ENCODE data around the gene TJAP1. TPM values are rescaled to one million over a fixed set of nuclear protein-coding genes. Genes with fewer than 3 reads are reported as not detected.
A peak's percentile ranks its signal among the peaks of the same experiment; 100 is the strongest.

The TJAP1 gene
- total RNA-seq, 1 donor = 13.4 TPM

- TF ChIP-seq, protein P1, sequence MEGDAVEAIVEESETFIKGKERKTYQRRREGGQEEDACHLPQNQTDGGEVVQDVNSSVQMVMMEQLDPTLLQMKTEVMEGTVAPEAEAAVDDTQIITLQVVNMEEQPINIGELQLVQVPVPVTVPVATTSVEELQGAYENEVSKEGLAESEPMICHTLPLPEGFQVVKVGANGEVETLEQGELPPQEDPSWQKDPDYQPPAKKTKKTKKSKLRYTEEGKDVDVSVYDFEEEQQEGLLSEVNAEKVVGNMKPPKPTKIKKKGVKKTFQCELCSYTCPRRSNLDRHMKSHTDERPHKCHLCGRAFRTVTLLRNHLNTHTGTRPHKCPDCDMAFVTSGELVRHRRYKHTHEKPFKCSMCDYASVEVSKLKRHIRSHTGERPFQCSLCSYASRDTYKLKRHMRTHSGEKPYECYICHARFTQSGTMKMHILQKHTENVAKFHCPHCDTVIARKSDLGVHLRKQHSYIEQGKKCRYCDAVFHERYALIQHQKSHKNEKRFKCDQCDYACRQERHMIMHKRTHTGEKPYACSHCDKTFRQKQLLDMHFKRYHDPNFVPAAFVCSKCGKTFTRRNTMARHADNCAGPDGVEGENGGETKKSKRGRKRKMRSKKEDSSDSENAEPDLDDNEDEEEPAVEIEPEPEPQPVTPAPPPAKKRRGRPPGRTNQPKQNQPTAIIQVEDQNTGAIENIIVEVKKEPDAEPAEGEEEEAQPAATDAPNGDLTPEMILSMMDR (IDR thresholded peaks at IDR 0.05; ENCODE audit: insufficient read depth, low read depth, low read length) = no peak
- no peak overlapping the region for H3K4me3 ChIP-seq (ENCODE audit: low read depth, low read length)
- DNase-seq (ENCODE audit: low read depth) = no peak
Observed at GRCh38 chr6:43434001-43434840, 43.1 kb upstream of the TJAP1 start.

- no peak overlapping the region for H3K4me3 ChIP-seq (ENCODE audit: low read depth, low read length)
- DNase-seq (ENCODE audit: low read depth) = no peak
- TF ChIP-seq, protein P1 (IDR thresholded peaks at IDR 0.05; ENCODE audit: insufficient read depth, low read depth, low read length) = no peak
Observed at GRCh38 chr6:43434943-43435342, 42.4 kb upstream of the TJAP1 start.

GRCh38 chr6:43435682-43436437, 41.5 kb upstream of the TJAP1 start:
- no peak overlapping the region for H3K4me3 ChIP-seq (ENCODE audit: low read depth, low read length)
- TF ChIP-seq, protein P1 (IDR thresholded peaks at IDR 0.05; ENCODE audit: insufficient read depth, low read depth, low read length) = no peak
- DNase-seq (ENCODE audit: low read depth) = no peak

- TF ChIP-seq, protein P1 (IDR thresholded peaks at IDR 0.05; ENCODE audit: insufficient read depth, low read depth, low read length) = no peak
- DNase-seq (ENCODE audit: low read depth) = peak; percentile 80
- no peak overlapping the region for H3K4me3 ChIP-seq (ENCODE audit: low read depth, low read length)
Observed at GRCh38 chr6:43436577-43437282, 40.6 kb upstream of the TJAP1 start.

DNA sequence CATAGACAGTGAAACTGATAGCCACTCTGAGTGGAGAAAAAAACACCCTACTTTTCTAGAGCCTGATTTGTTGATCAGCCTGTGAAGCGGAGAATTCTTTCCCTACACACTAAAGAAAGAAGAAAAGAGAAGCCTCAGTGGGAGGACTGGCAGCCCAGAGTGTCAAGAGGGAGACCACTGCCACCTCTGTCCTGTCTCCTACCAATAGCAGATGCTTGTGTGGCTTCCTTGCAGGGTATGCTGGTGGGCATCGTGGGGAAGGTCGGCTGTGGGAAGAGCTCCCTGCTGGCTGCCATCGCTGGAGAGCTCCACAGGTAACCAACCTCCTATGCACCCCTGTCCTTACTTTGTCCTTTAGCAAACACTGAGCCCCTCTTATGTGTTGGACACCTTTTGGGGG, 39.7 kb upstream of the TJAP1 start:
- TF ChIP-seq, protein P1 (IDR thresholded peaks at IDR 0.05; ENCODE audit: insufficient read depth, low read depth, low read length) = no peak
- H3K4me3 ChIP-seq (ENCODE audit: low read depth, low read length) = no peak overlapping the region
- no peak for DNase-seq (ENCODE audit: low read depth)

DNA sequence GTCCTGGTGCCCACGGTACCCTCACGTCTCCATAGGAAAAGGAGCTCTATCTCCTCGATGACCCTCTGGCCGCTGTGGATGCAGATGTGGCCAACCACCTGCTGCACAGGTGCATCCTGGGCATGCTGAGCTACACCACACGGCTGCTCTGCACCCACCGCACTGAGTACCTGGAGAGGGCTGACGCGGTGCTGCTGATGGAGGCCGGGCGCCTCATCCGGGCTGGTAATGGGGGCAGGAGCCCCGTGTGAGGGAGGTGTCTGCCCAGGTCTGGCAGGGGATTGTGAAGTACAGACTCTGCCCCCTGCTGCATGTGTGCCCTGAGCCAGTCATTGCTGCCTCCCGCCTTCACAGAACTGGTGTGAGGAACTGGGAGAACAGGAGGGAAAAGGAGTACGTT, 34.4 kb upstream of the TJAP1 start:
- no peak for DNase-seq (ENCODE audit: low read depth)
- TF ChIP-seq, protein P1 (IDR thresholded peaks at IDR 0.05; ENCODE audit: insufficient read depth, low read depth, low read length) = no peak
- H3K4me3 ChIP-seq (ENCODE audit: low read depth, low read length) = no peak overlapping the region
